ENCODE results near the gene TCAP.

TCAP gene

GRCh38 chr17:39648616-39649366 is 16.4 kb upstream of the TCAP start:
- DNase-seq (ENCODE audit: low read depth in 2 of 2), result no peak

GRCh38 chr17:39650121-39650579 is 15.0 kb upstream of the TCAP start:
- DNase-seq (ENCODE audit: low read depth in 2 of 2), result no peak

GRCh38 chr17:39651923-39652586 is 13.1 kb upstream of the TCAP start:
- no peak for DNase-seq (ENCODE audit: low read depth in 2 of 2)

- DNase-seq (ENCODE audit: low read depth in 2 of 2), result no peak
Observed at GRCh38 chr17:39652587-39653315, 12.4 kb upstream of the TCAP start.

DNA sequence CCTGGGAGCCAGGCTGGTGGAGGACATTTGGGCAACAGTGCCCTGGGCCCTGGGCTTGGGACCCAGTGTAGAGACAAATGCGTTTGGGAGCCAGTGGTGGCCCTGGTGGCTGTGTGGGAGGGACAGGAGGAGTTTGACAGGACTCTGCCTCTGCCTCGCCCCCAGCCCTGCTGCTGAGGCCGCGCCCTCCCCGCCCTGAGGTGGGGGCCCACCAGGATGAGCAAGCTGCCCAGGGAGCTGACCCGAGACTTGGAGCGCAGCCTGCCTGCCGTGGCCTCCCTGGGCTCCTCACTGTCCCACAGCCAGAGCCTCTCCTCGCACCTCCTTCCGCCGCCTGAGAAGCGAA is 11.9 kb upstream of the TCAP start:
- DNase-seq (ENCODE audit: low read depth in 2 of 2), result no peak

DNA sequence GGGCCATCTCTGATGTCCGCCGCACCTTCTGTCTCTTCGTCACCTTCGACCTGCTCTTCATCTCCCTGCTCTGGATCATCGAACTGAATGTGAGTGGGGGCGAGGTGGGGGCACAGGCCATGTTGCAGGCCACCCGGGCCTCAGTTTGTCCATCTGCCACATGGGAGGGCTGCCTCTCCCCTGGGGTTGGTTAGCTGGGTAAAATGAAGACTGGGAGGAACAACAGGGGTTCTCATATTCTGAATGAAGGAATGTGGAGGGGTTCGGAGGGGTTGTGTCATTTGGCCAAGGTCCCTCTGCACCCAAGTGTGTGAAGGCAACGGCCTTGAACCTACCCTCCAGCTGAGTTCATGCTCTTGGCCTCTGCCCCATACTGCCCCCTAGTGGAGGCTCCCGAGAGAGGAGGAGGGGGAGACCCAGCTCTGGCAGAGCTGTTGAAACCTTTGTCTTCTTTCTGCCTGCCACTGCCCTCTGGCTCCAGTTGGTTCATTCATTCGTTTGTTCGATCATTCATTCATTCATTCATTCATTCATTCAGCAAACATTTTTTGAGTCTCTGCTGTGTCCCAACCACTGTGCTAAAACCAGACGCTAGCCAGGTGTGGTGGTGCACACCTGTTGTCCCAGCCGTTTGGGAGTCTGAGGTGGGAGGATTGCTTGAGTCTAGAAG is 11.4 kb upstream of the TCAP start:
- DNase-seq (ENCODE audit: low read depth in 2 of 2), result peak; percentile 73 to 78

DNA sequence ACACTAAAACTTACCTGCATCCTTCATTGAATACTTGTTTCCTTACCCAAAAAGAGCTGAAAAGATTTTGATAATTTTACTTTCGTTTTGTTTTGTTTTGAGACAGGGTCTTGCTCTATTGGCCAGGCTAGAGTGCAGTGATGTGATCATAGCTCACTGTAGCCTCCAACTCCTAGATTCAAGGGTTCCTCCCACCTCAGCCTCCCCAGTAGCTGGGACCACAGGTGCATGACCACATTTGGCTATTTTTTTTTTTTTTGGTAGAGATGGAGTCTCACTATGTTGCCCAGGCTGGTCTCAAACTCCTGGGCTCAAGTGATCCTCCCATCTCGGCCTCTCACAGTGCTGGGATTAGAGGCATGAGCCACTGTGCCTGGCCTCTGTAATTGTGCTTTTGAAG is 10.0 kb upstream of the TCAP start:
- no peak for DNase-seq (ENCODE audit: low read depth in 2 of 2)

DNA sequence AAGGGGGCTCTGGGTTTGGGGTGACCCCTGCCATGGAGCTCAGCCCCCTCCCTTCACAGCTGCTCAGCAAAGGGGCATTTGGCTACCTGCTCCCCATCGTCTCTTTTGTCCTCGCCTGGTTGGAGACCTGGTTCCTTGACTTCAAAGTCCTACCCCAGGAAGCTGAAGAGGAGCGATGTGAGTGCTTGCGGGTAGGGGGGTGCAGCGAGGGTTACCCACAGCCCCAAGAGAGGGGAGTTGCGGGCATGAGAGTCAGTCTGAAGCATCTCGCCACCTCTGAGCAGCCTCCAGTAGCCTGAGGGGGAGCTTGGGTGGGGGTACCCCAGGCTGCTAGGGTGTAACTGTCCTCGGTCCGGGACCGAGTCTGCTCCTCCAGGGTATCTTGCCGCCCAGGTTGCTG is 6.8 kb upstream of the TCAP start:
- DNase-seq (ENCODE audit: low read depth in 2 of 2), result no peak

DNA sequence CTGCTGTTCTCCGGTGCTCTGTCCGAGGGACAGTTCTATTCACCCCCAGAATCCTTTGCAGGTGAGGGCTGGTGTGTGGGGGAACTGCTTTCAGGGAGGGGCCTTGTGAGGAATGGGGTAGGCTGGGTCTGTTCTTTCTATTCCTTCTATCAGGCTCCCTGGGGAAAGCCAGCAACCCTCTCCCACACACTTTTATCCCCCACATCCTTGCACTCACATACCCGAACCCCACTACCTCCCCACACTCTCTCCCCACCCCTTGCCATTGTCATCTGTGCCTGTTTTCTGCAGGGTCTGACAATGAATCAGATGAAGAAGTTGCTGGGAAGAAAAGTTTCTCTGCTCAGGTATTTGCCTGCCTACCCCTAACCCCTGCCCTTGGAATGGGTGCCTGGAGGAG is 6.4 kb upstream of the TCAP start:
- DNase-seq (ENCODE audit: low read depth in 2 of 2), result no peak

DNA sequence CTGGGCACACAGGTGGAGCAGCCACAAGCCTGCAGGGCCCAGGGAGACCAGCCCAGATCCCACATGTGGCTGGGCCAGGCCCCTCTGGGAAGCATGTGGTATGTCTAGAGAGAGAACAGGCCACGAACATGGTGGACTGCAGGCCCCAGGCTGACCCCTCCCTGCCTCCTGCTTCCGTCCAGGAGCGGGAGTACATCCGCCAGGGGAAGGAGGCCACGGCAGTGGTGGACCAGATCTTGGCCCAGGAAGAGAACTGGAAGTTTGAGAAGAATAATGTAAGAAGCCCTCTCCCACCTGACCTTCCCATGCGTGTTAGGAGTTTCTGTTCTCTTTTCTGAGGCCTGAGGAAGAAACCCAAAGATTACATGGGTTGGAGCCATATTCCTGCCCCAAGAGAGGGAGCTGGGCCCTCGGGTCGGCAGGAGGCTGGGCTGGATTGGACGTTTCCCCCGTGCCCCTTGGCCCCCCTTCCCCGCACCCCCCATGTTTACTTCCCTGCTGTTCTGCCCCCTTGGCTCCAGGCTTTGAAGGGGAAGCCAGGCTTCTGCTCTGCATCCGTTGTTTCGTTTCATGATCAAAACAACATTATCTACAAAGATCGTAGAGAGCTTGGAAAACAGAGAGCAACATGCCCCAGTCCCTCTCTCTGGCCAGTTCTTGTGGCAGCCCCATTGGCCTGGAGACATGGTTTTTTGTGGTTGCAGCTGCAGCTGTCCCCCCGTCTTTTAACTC is 5.7 kb upstream of the TCAP start:
- no peak for DNase-seq (ENCODE audit: low read depth in 2 of 2)

DNA sequence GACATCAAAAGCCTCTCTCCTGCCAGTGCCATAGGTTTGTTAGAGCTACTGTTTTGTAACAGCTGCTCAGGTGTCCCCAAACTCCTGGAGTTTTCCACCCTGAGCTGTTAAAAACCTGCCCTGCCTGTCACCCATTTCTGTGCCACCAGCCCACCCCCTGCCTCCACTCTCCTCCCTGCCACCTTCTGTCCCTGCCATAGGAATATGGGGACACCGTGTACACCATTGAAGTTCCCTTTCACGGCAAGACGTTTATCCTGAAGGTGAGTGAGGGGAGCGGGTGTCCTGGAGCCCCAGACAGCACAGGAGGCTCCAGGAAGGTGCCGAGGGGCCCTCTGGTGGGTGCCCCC is 5.2 kb upstream of the TCAP start:
- no peak for DNase-seq (ENCODE audit: low read depth in 2 of 2)

- DNase-seq (ENCODE audit: low read depth in 2 of 2), result no peak
Observed at GRCh38 chr17:39660397-39661385, 4.5 kb upstream of the TCAP start.

DNA sequence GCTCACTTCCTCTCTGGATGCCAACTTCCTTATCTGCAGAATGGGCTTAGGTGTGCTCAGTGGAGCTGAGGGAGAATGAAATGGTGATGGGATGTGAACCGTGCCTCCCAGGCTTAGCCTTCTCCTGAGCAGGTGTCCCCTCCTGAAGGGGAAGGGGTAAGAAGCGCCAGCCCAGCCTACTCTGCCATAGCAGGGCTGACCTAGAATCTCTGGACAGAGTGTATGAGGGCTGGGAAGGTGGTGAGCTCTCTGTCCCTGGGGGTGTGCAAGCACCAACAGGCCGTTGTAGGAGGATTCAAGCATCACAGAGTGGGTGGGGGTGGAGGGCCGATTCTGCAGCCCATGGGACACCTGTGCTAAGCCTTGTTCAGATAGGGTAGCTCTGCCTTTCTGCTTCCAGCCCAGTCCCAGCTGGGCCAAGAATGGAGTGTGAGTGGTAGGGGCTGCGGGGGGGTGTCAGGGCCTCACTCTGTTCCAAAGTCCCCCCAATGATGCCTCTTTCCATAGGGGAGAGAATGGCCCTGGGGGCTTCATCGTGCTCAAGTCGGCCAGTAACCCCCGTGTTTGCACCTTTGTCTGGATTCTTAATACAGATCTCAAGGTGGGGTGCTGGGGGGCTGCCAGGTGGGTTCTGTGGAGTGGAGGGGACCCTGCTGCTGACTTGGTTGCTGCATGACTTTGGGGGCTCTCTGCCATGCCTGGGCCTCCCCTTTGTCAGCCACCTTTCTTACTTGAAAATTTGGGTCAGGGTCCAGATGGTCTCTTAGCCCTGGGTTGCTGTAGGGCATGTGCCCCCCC is 3.2 kb upstream of the TCAP start:
- DNase-seq (ENCODE audit: low read depth in 2 of 2), result no peak

DNA sequence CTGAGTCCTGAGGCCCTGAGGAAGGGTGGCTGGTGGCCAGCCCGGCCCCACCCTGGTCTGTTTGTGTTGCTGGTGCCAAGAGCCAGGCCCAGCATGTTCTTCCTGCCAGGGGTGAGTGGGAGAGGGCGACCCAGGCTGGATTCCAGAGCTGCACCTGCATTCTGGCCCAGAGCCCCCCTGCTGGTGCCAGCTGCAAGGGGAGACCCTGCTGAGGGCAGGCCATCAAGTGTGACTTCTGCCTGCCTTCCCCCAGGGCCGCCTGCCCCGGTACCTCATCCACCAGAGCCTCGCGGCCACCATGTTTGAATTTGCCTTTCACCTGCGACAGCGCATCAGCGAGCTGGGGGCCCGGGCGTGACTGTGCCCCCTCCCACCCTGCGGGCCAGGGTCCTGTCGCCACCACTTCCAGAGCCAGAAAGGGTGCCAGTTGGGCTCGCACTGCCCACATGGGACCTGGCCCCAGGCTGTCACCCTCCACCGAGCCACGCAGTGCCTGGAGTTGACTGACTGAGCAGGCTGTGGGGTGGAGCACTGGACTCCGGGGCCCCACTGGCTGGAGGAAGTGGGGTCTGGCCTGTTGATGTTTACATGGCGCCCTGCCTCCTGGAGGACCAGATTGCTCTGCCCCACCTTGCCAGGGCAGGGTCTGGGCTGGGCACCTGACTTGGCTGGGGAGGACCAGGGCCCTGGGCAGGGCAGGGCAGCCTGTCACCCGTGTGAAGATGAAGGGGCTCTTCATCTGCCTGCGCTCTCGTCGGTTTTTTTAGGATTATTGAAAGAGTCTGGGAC is 2.4 kb upstream of the TCAP start:
- DNase-seq (ENCODE audit: low read depth in 2 of 2), result no peak

- DNase-seq (ENCODE audit: low read depth in 2 of 2), result no peak
Observed at GRCh38 chr17:39663340-39663687, 1.8 kb upstream of the TCAP start.

DNA sequence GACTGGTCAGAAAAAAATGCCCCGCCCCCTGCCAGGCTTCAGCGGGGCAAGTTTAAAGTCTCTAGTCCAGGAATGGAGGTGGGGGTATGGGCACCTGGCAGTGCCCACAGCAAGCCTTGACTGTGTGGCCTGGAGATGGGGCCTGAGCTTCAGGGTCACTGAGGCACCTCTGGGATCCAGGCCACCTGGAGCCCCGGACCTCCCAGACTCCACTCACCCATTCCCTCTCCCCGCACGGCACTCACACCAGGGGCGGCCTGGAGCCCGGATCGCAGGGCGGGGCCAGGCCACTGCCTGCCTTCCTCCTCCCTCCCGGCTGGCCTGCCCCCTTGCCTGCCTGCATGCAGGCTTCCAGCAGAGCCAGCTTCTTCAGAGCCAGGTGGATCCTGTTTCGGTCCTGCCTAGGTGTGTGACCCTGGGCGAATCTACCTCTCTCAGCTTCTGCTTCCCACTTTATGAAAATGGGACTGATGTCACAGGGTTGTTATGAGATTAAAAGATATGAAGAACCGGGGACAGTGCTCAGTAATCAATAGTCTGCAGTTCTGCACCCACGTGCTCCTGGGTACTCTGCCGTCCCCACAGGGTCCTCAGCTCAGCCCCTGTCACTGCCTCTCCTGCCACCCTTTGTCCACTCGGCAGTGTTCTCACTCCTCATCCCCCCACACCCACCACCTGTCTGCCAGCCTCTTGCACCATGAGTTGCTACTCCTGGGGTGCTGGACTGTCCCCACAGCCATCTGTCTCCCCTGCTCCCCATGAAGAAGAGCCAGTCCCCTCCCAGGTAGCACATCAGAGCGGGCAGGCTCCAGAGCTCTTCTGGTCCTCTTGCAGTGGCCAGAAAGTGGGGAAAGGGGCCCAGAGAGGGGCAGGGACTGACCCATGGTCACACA is 1.2 kb upstream of the TCAP start:
- DNase-seq (ENCODE audit: low read depth in 2 of 2), result no peak

DNA sequence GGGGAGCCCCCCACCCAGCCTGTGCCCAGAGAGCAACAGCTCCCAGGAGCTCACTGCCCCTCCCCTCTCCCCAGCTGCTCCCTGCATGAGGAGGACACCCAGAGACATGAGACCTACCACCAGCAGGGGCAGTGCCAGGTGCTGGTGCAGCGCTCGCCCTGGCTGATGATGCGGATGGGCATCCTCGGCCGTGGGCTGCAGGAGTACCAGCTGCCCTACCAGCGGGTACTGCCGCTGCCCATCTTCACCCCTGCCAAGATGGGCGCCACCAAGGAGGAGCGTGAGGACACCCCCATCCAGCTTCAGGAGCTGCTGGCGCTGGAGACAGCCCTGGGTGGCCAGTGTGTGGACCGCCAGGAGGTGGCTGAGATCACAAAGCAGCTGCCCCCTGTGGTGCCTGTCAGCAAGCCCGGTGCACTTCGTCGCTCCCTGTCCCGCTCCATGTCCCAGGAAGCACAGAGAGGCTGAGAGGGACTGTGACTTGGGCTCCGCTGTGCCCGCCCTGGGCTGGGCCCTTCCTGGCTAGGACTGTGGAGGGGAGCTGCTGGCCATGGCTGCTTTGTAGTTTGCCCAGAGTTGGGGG is 584 bp downstream of the TCAP start:
- DNase-seq (ENCODE audit: low read depth in 2 of 2), result no peak

GRCh38 chr17:39666231-39666600 is 1.1 kb downstream of the TCAP start:
- DNase-seq (ENCODE audit: low read depth in 2 of 2), result no peak
